ENCODE data around the gene NAB2. TPM values are rescaled to one million over a fixed set of nuclear protein-coding genes. Genes with fewer than 3 reads are reported as not detected.

Gene NAB2
- total and polyA plus RNA-seq, 2 of the 8 experiments (the other 6 are each of a cell fraction or from before 2014, with no cell fraction given), result 20.9 to 23.5 TPM

DNA sequence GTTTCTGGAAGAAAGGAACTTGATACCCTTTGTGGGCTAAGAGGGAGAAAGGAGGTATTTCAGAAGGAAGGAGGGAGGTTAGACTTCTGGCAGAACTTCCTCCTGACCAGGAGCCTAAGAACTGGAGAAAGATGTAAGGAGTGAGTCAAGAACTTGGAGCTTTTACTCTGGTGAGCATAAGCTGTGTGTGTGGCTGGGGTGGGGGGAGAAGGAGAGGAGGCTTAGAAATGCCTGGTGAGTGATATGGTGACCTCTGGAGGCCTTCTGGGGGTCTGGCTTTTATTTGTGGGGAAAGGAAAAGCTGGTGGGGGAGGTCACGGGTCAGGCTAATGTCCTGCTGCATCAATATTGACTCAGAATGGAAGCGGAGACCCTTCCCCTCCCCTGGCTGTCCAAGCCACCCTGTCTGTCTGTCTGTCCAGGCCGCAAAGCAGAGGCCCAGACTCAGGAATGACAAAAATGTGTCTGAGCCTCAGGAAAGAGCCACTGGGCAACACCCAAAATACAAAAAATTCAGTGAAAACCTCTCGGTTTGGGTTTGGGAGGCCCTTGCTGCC is 44.2 kb downstream of the NAB2 start:
- Histone ChIP-seq H3K4me1 (replicated peaks in 1 of 4; ENCODE audit: control insufficient read depth in 3 of 4, insufficient read depth in 4 of 4, low read length in 3 of 4) (peaks cover 28 to 59% (median 38%) of the 10 kb centered on the region in 4 experiments), H3K9ac (replicated peaks in 1 of 4; ENCODE audit: extremely low read depth in 1 of 4, low read depth in 3 of 4, low read length in 3 of 4) (no peak overlapping the region), H3K18ac (ENCODE audit: extremely low read depth, low read length) (peak overlapping the region; percentile 83), H3K4ac (replicated peaks; ENCODE audit: insufficient read length, low read depth, low read length) (no peak overlapping the region), H3K27me3 (replicated peaks in 1 of 4; ENCODE audit: control insufficient read depth in 3 of 4, extremely low read depth in 1 of 4, insufficient read depth in 3 of 4, low read length in 3 of 4) (no peaks in the 10 kb centered on the region), H4K20me1 (replicated peaks in 1 of 2; ENCODE audit: control insufficient read depth in 1 of 2, insufficient read depth in 2 of 2, low read length in 2 of 2) (peaks cover 8 to 20% of the 10 kb centered on the region in 2 experiments), H3K23ac (ENCODE audit: insufficient read length) (no peak overlapping the region), H2BK20ac (ENCODE audit: low read length) (0 out of 2 replicates have a peak overlapping the region, but pooled peaks have one; percentile 1), H3K79me2 (ENCODE audit: control insufficient read depth in 1 of 2, insufficient read depth in 2 of 2, low read length in 2 of 2) (peaks cover 7 to 81% of the 10 kb centered on the region in 2 experiments; a peak in 3 of 4 replicates), H3K4me3 (ENCODE audit: extremely low read depth in 1 of 4, insufficient read depth in 2 of 4, low read depth in 3 of 4, low read length in 4 of 4) (peak overlapping the region in 1 of 4 experiments; percentile 31; a peak in 2 of 8 replicates), H3K79me1 (ENCODE audit: low read depth, low read length) (peaks cover 19% of the 10 kb centered on the region), H3K9me3 (ENCODE audit: insufficient read depth in 2 of 2, low read depth in 1 of 2, low read length in 1 of 2) (no peaks in the 10 kb centered on the region), H4K91ac (replicated peaks; ENCODE audit: insufficient read length, low read length) (no peak overlapping the region), H3K56ac (replicated peaks; ENCODE audit: insufficient read length, low read depth, low read length) (no peak overlapping the region), H4K5ac (ENCODE audit: insufficient read length, low read depth, low read length) (no peak overlapping the region), H2AK5ac (ENCODE audit: low read depth, low read length) (no peak overlapping the region), H2BK12ac (ENCODE audit: low read depth, low read length) (peak overlapping the region; percentile 0; the same call in 1 of the 2 replicates), H2BK5ac (ENCODE audit: low read depth, low read length) (peak overlapping the region; percentile 68), H3K36me3 (ENCODE audit: control insufficient read depth in 2 of 4, insufficient read depth in 4 of 4, low read length in 3 of 4) (peaks cover 0 to 4% (median under 1%) of the 10 kb centered on the region in 4 experiments; a peak in 3 of 8 replicates), H3K14ac (ENCODE audit: insufficient read length) (no peak overlapping the region), H3K4me2 (ENCODE audit: insufficient read depth in 1 of 2, low read depth in 2 of 2, low read length in 2 of 2) (peak overlapping the region; percentile 39 to 86; a peak in 3 of 4 replicates), H3K27ac (ENCODE audit: low read depth, low read length) (no peak overlapping the region), H3K23me2 (ENCODE audit: low read depth, low read length) (peaks cover under 1% of the 10 kb centered on the region; the same call in 1 of the 2 replicates), H2BK15ac (ENCODE audit: low read length) (no peak overlapping the region), H2AFZ (ENCODE audit: low read length) (no peak overlapping the region), H4K8ac (ENCODE audit: extremely low read depth, insufficient read depth, low read length) (no peak overlapping the region), H2BK120ac (replicated peaks; ENCODE audit: low read depth, low read length) (no peak overlapping the region)
- TF ChIP-seq SRF (IDR thresholded peaks at IDR 0.05; ENCODE audit: low read depth, low read length) (no peak), TEAD4 (IDR thresholded peaks at IDR 0.05; ENCODE audit: low read depth, low read length) (peak; percentile 69), KDM1A (IDR thresholded peaks at IDR 0.05; ENCODE audit: borderline replicate concordance, low read length) (peak; percentile 78), NANOG (IDR thresholded peaks at IDR 0.05; ENCODE audit: insufficient read depth, low read depth, low read length, poor library complexity, severe bottlenecking) (no peak), YY1 (IDR thresholded peaks at IDR 0.05; ENCODE audit: low read depth, low read length) (no peak)
- WGBS, 2 experiments (ENCODE audit: extremely low coverage in 1 of 2, insufficient coverage in 1 of 2, insufficient read length in 1 of 2, insufficient replicate concordance in 2 of 2, low coverage in 1 of 2, low lambda C conversion rate in 2 of 2, missing lambda C conversion rate in 1 of 2), result 62% methylated on average over 2 of the region's 4 CpGs; no CpG with 5 or more reads in 1 of the 2 experiments
- POLR2A ChIA-PET (ENCODE audit: partially characterized antibody), result interaction anchor here (0.7 to 9.3 kb wide), 13 partner anchors 9 to 97 kb away, joined by 3 to 105 read pairs (median 4); partner anchors contain the start of genes LRP1-AS, SHMT2 and STAT6
- CTCF ChIA-PET (ENCODE audit: partially characterized antibody), result interaction anchor here (0.6 to 19.8 kb wide), 9 partner anchors 10 to 934 kb away, joined by 3 to 305 read pairs (median 4); partner anchors contain the start of gene STAT6
- no peak for FAIRE-seq
- DNase-seq (ENCODE audit: low read depth in 1 of 2, low spot score in 2 of 2), result no peak
